HepG2 (cell line): ENCODE data around the gene EGLN1. TPM values are rescaled to one million over a fixed set of nuclear protein-coding genes. Genes with fewer than 3 reads are reported as not detected.
A peak's percentile ranks its signal among the peaks of the same experiment; 100 is the strongest.

Experiments used
- AKAP8 ChIP-seq: sonication (generic); formaldehyde crosslinking; IDR thresholded peaks from 2 replicates; pipeline ENCODE4 v1.5.1; 2020; ENCODE audit warnings: mild to moderate bottlenecking, missing genetic modification reagents
- ATF6 ChIP-seq: sonication (generic); formaldehyde crosslinking; conservative IDR thresholded peaks from 2 replicates; pipeline ENCODE4 v1.4.0; 2020; ENCODE audit warnings: missing genetic modification reagents
- ATM ChIP-seq: fragments of 450-650 bp; IDR thresholded peaks from 2 replicates; pipeline ENCODE4 v1.7.1; 2017; ENCODE audit warnings: mild to moderate bottlenecking, borderline replicate concordance
- CREBL2 ChIP-seq: sonication (generic); formaldehyde crosslinking; IDR thresholded peaks from 2 replicates; pipeline ENCODE4 v1.8.1; 2023; ENCODE audit warnings: missing genetic modification reagents, mild to moderate bottlenecking, borderline replicate concordance
- FOXO4 ChIP-seq: sonication (generic); formaldehyde crosslinking; conservative IDR thresholded peaks from 2 replicates; pipeline ENCODE4 v1.8.1; 2023; ENCODE audit warnings: missing genetic modification reagents
- LBX2 ChIP-seq: sonication (generic); formaldehyde crosslinking; IDR thresholded peaks from 2 replicates; pipeline ENCODE4 v1.5.0; 2020; ENCODE audit warnings: missing genetic modification reagents, mild to moderate bottlenecking, borderline replicate concordance
- NBN ChIP-seq: fragments of 450-650 bp; conservative IDR thresholded peaks from 2 replicates; pipeline ENCODE4 v1.6.1; 2017
- NCOR1 ChIP-seq: fragments of 200-600 bp; sonication (generic); IDR thresholded peaks from 2 replicates; pipeline ENCODE4 v1.7.0; 2017; ENCODE audit warnings: antibody characterized with exemption, low read length, borderline replicate concordance
- NR2F1 ChIP-seq, 2 experiments: fragments of 450-650 bp in 1 of 2; formaldehyde crosslinking in 1 of 2; IDR thresholded peaks; 2 replicates each; pipeline versions ENCODE4 v1.5.0 to v1.6.1; 2016 to 2020; ENCODE audit warnings: mild to moderate bottlenecking in 1 of 2, missing compliant biosample characterization in 1 of 2, missing genetic modification reagents in 1 of 2, moderate library complexity in 1 of 2
- POLR2A ChIP-seq, 2 experiments: IDR thresholded peaks; 2 replicates each; pipeline ENCODE4 v1.6.1; 2011; ENCODE audit warnings: low read depth in 2 of 2, low read length in 2 of 2, mild to moderate bottlenecking in 1 of 2, moderate library complexity in 1 of 2; ENCODE audit not compliant: insufficient read depth in 1 of 2
- RFX5 ChIP-seq: IDR thresholded peaks from 2 replicates; pipeline ENCODE4 v1.6.1; 2011; ENCODE audit warnings: low read depth, low read length, improper control_type of control experiment
- TCF7L2 ChIP-seq: IDR thresholded peaks from 2 replicates; pipeline ENCODE4 v1.6.1; 2011; ENCODE audit warnings: mild to moderate bottlenecking, low read depth, low read length, moderate library complexity
- ZBTB33 ChIP-seq: sonication (generic); formaldehyde crosslinking; IDR thresholded peaks from 2 replicates; pipeline ENCODE4 v1.4.0; 2020; ENCODE audit warnings: missing genetic modification reagents
- ZEB1 ChIP-seq: IDR thresholded peaks from 2 replicates; pipeline ENCODE4 v1.6.1; 2012; ENCODE audit warnings: mild to moderate bottlenecking, low read depth, inconsistent platforms; ENCODE audit not compliant: insufficient replicate concordance
- ZGPAT ChIP-seq: IDR thresholded peaks from 2 replicates; pipeline ENCODE4 v1.6.1; 2016; ENCODE audit warnings: mild to moderate bottlenecking
- ZNF292 ChIP-seq: sonication (generic); formaldehyde crosslinking; IDR thresholded peaks from 2 replicates; pipeline ENCODE4 v1.8.1; 2022; ENCODE audit warnings: mild to moderate bottlenecking, low read depth, missing genetic modification reagents, borderline replicate concordance
- ZNF576 ChIP-seq: sonication (generic); formaldehyde crosslinking; IDR thresholded peaks from 2 replicates; pipeline ENCODE4 v1.4.0; 2020; ENCODE audit warnings: mild to moderate bottlenecking, missing genetic modification reagents
- ZNF7 ChIP-seq: IDR thresholded peaks from 2 replicates; pipeline ENCODE4 v1.6.1; 2016; ENCODE audit warnings: missing biosample characterization, missing genetic modification reagents
- ZNF75D ChIP-seq: sonication (generic); formaldehyde crosslinking; IDR thresholded peaks from 2 replicates; pipeline ENCODE4 v1.8.1; 2023; ENCODE audit warnings: missing genetic modification reagents, mild to moderate bottlenecking, borderline replicate concordance
- ZNF777 ChIP-seq: sonication (generic); formaldehyde crosslinking; IDR thresholded peaks from 2 replicates; pipeline ENCODE4 v1.4.0; 2020; ENCODE audit warnings: missing genetic modification reagents
- ZSCAN30 ChIP-seq: sonication (generic); formaldehyde crosslinking; IDR thresholded peaks from 2 replicates; pipeline ENCODE4 v1.5.0; 2020; ENCODE audit warnings: mild to moderate bottlenecking, missing genetic modification reagents
- polyA plus RNA-seq, 8 experiments: library from polyadenylated mRNA; depleted of rRNA in 3 of 8; stranded (reverse) in 7 of 8; unstranded in 1 of 8; fragments of >200 nt; fragmentation: Illumina TruSeq in 4 of 8; extraction: Trizol in 4 of 8; gene quantifications; 2 replicates each; pipeline versions ENCODE4 v1.2.1 to v1.2.3, GENCODE V29; 2011 to 2016; ENCODE audit warnings: low read depth in 4 of 8, missing spikeins in 1 of 8, mixed read lengths in 1 of 8; ENCODE audit not compliant: insufficient read depth in 1 of 8
- total RNA-seq, 5 experiments: library from RNA; depleted of rRNA; stranded (reverse); fragments of >200 nt; fragmentation: Illumina TruSeq; extraction: Trizol; gene quantifications; 2 replicates each; pipeline ENCODE4 v1.2.3, GENCODE V29; 2016; ENCODE audit warnings: low read depth in 1 of 5

The EGLN1 gene
- total and polyA plus RNA-seq, 2 of the 13 experiments (the other 11 are each of a cell fraction or from before 2014, with no cell fraction given): 34.4 to 44.1 TPM

- TF ChIP-seq LBX2 (CRISPR knock-in tag) (0 out of 2 replicates have a peak, but pooled peaks have one; percentile 58), FOXO4 (no peak), RFX5 (no peak), ZSCAN30 (CRISPR knock-in tag) (no peak), ZNF777 (CRISPR knock-in tag) (0 out of 2 replicates have a peak, but pooled peaks have one; percentile 55), ATF6 (0 out of 2 replicates have a peak, but pooled peaks have one; percentile 29), ATM (no peak), ZNF292 (no peak), NCOR1 (no peak), AKAP8 (CRISPR knock-in tag) (0 out of 2 replicates have a peak, but pooled peaks have one; percentile 49), ZNF576 (no peak), ZBTB33 (0 out of 2 replicates have a peak, but pooled peaks have one; percentile 8), ZNF7 (CRISPR knock-in tag) (no peak), ZNF75D (no peak), TCF7L2 (no peak), ZGPAT (CRISPR knock-in tag) (peak; percentile 90), NR2F1 (CRISPR knock-in tag; IDR thresholded peaks at IDR 0.05) (no peak), CREBL2 (CRISPR knock-in tag) (no peak; the same call in 1 of the 2 replicates), POLR2A (IDR thresholded peaks at IDR 0.05; ENCODE audit: insufficient read depth in 1 of 2, low read depth in 2 of 2, low read length in 2 of 2) (peak; percentile 85 to 90), ZEB1 (no peak), NBN (no peak)
These were observed at the start of gene EGLN1 (continued) for GRCh38 chr1:231421971-231422797.
